Measurements from ENCODE around the gene DRG1. TPM values are rescaled to one million over a fixed set of nuclear protein-coding genes. Genes with fewer than 3 reads are reported as not detected.

DRG1 gene
- polyA plus RNA-seq, 1 donor from 2014 or later: 90.2 TPM

- peaks cover 14% of the 10 kb centered on the region for H3K36me3 ChIP-seq (ENCODE audit: insufficient read depth, low read length)
- no peak overlapping the region for H3K4me2 ChIP-seq (ENCODE audit: low read length)
- no peaks in the 10 kb centered on the region for H3K9me3 ChIP-seq (ENCODE audit: low read length)
- TF ChIP-seq TAF1 (IDR thresholded peaks at IDR 0.05; ENCODE audit: low read depth) (no peak), MXI1 (conservative IDR thresholded peaks at IDR 0.05; ENCODE audit: poor library complexity, severe bottlenecking) (no peak), POLR2AphosphoS5 (IDR thresholded peaks at IDR 0.05) (no peak), REST (IDR thresholded peaks at IDR 0.05; ENCODE audit: borderline replicate concordance) (no peak), EZH2 (IDR thresholded peaks at IDR 0.05; ENCODE audit: borderline replicate concordance, insufficient read depth, low read length, poor library complexity, severe bottlenecking) (no peak), RAD21 (conservative IDR thresholded peaks at IDR 0.05) (no peak), SMC3 (conservative IDR thresholded peaks at IDR 0.05; ENCODE audit: poor library complexity) (no peak), EP300 (conservative IDR thresholded peaks at IDR 0.05; ENCODE audit: poor library complexity, severe bottlenecking) (no peak), CTCF (IDR thresholded peaks at IDR 0.05; ENCODE audit: poor library complexity, severe bottlenecking) (no peak)
- H3K9me2 ChIP-seq (ENCODE audit: insufficient read depth, low read length): no peaks in the 10 kb centered on the region
- no peak overlapping the region for H3K4me3 ChIP-seq (ENCODE audit: low read length)
- H3K79me2 ChIP-seq (replicated peaks; ENCODE audit: insufficient read depth, low read length): no peaks in the 10 kb centered on the region
- H4K20me1 ChIP-seq (ENCODE audit: insufficient read depth): no peaks in the 10 kb centered on the region
- no peaks in the 10 kb centered on the region for H3K27me3 ChIP-seq (ENCODE audit: insufficient read depth, low read depth, low read length)
- no peak overlapping the region for H3K27ac ChIP-seq (ENCODE audit: low read length)
- H3F3A ChIP-seq (ENCODE audit: insufficient read depth, low read length, poor library complexity, severe bottlenecking): no peaks in the 10 kb centered on the region
- no peak overlapping the region for H3K9ac ChIP-seq (ENCODE audit: low read length)
- H2AFZ ChIP-seq (ENCODE audit: low read depth, low read length): no peak overlapping the region
Observed at GRCh38 chr22:31465307-31465706, 65.9 kb downstream of the DRG1 start.

GRCh38 chr22:31474743-31475142 lies 75.3 kb downstream of the DRG1 start:
- Histone ChIP-seq H3K27ac (ENCODE audit: low read length) (no peak overlapping the region), H4K20me1 (ENCODE audit: insufficient read depth) (no peaks in the 10 kb centered on the region)

More at GRCh38 chr22:31474743-31475142, 75.3 kb downstream of the DRG1 start:
- H3K4me2 ChIP-seq (ENCODE audit: low read length): no peak overlapping the region
- TF ChIP-seq CTCF (IDR thresholded peaks at IDR 0.05; ENCODE audit: poor library complexity, severe bottlenecking) (no peak), EZH2 (IDR thresholded peaks at IDR 0.05; ENCODE audit: borderline replicate concordance, insufficient read depth, low read length, poor library complexity, severe bottlenecking) (no peak), MXI1 (conservative IDR thresholded peaks at IDR 0.05; ENCODE audit: poor library complexity, severe bottlenecking) (no peak), EP300 (conservative IDR thresholded peaks at IDR 0.05; ENCODE audit: poor library complexity, severe bottlenecking) (no peak), REST (IDR thresholded peaks at IDR 0.05; ENCODE audit: borderline replicate concordance) (no peak), TAF1 (IDR thresholded peaks at IDR 0.05; ENCODE audit: low read depth) (no peak), SMC3 (conservative IDR thresholded peaks at IDR 0.05; ENCODE audit: poor library complexity) (no peak), POLR2AphosphoS5 (IDR thresholded peaks at IDR 0.05) (no peak), RAD21 (conservative IDR thresholded peaks at IDR 0.05) (no peak)
- no peak overlapping the region for H2AFZ ChIP-seq (ENCODE audit: low read depth, low read length)
- no peak overlapping the region for H3K9ac ChIP-seq (ENCODE audit: low read length)
- H3K79me2 ChIP-seq (replicated peaks; ENCODE audit: insufficient read depth, low read length): peaks cover 18% of the 10 kb centered on the region
- no peaks in the 10 kb centered on the region for H3K9me3 ChIP-seq (ENCODE audit: low read length)
- no peaks in the 10 kb centered on the region for H3F3A ChIP-seq (ENCODE audit: insufficient read depth, low read length, poor library complexity, severe bottlenecking)
- no peaks in the 10 kb centered on the region for H3K9me2 ChIP-seq (ENCODE audit: insufficient read depth, low read length)
- no peaks in the 10 kb centered on the region for H3K27me3 ChIP-seq (ENCODE audit: insufficient read depth, low read depth, low read length)
- no peaks in the 10 kb centered on the region for H3K36me3 ChIP-seq (ENCODE audit: insufficient read depth, low read length)
- no peak overlapping the region for H3K4me3 ChIP-seq (ENCODE audit: low read length)
